CD4-positive, alpha-beta T cell treated with Interleukin-4 for 1 hour (primary cell): ENCODE data around the gene VWA2.
"Not testable (repeated sequence)": the region's sequence is repeated elsewhere in the genome, so short reads cannot be mapped to it uniquely, and the experiment has no call there.

Experiments used
- DNase-seq, 2 donors: peaks; one replicate each; pipeline ENCODE4 v3.0.0-alpha.2; 2020 to 2022

Gene VWA2

GRCh38 chr10:114322344-114322743 is 83.3 kb downstream of the VWA2 start:
- DNase-seq = no peak

- no peak for DNase-seq
These were observed 84.0 kb downstream of the VWA2 start for GRCh38 chr10:114323023-114323422.

GRCh38 chr10:114326795-114327194 is 87.7 kb downstream of the VWA2 start:
- no peak for DNase-seq

- no peak for DNase-seq
These were observed 88.7 kb downstream of the VWA2 start for GRCh38 chr10:114327537-114328440.

- DNase-seq = no peak
These were observed 89.4 kb downstream of the VWA2 start for GRCh38 chr10:114328441-114328812.

- no peak for DNase-seq
These were observed 89.8 kb downstream of the VWA2 start for GRCh38 chr10:114328874-114329273.

- no peak for DNase-seq
These were observed 90.7 kb downstream of the VWA2 start for GRCh38 chr10:114329634-114330365.

GRCh38 chr10:114332301-114333192 is 93.5 kb downstream of the VWA2 start:
- DNase-seq = no peak

- not testable (repeated sequence) for DNase-seq
These were observed 94.4 kb downstream of the VWA2 start for GRCh38 chr10:114333441-114333840.

GRCh38 chr10:114334301-114334700 is 95.2 kb downstream of the VWA2 start:
- DNase-seq = no peak

GRCh38 chr10:114335614-114336013 is 96.6 kb downstream of the VWA2 start:
- no peak for DNase-seq

GRCh38 chr10:114336823-114337509 is 97.9 kb downstream of the VWA2 start:
- no peak for DNase-seq

- DNase-seq = no peak
These were observed 98.7 kb downstream of the VWA2 start for GRCh38 chr10:114337510-114338462.

- no peak for DNase-seq
These were observed 101.8 kb downstream of the VWA2 start for GRCh38 chr10:114340816-114341215.
